SH-SY5Y (cell line): ENCODE measurements around the gene RSPO1.

ENCODE experiments used
- GATA2 ChIP-seq: IDR thresholded peaks from 2 replicates; pipeline ENCODE4 v1.6.1; 2011; ENCODE audit warnings: mild to moderate bottlenecking, low read depth, low read length
- GATA3 ChIP-seq: IDR thresholded peaks from 2 replicates; pipeline ENCODE4 v1.6.1; 2011; ENCODE audit warnings: low read depth, mild to moderate bottlenecking, low read length, moderate library complexity

DNA sequence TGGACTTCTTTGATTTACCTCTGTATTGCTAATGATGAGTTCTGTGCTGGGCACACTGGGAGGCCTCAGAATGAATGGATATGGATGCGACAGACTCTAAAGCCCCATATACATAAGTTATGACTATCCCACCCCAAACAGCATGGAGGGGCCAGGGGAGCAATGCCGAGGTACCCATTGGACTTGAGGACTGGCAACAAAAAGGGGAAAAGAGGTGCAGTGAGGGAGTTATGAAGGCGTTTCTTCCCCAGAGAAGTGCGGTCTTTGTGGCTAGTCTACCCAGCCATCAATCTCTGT, 42.4 kb upstream of the RSPO1 start:
- TF ChIP-seq GATA2 (no peak), GATA3 (no peak)
